Stimulated activated CD8-positive, alpha-beta memory T cell treated with anti-CD3 and anti-CD28 coated beads, Interleukin-7, amount 100 ng/mL, for 24 hours (primary cell): ENCODE data around the gene UTS2B.
"Not testable (repeated sequence)": the region's sequence is repeated elsewhere in the genome, so short reads cannot be mapped to it uniquely, and the experiment has no call there.

Source experiments
- DNase-seq: peaks from one replicate; pipeline ENCODE4 v3.0.0-alpha.2; 2020; ENCODE audit warnings: low read depth

UTS2B gene

GRCh38 chr3:191280111-191280510 is 50.2 kb downstream of the UTS2B start:
- DNase-seq = no peak

GRCh38 chr3:191275751-191276150 is 54.6 kb downstream of the UTS2B start:
- no peak for DNase-seq

- DNase-seq = not testable (repeated sequence)
These were observed 55.1 kb downstream of the UTS2B start for GRCh38 chr3:191275244-191275643.

- no peak for DNase-seq
These were observed 60.8 kb downstream of the UTS2B start for GRCh38 chr3:191269289-191270085.

- no peak for DNase-seq
These were observed 61.6 kb downstream of the UTS2B start for GRCh38 chr3:191268737-191269136.

- DNase-seq = no peak
These were observed 66.5 kb downstream of the UTS2B start for GRCh38 chr3:191263850-191264249.

- DNase-seq = no peak
These were observed 67.0 kb downstream of the UTS2B start for GRCh38 chr3:191263365-191263764.

GRCh38 chr3:191262650-191263049 is 67.7 kb downstream of the UTS2B start:
- DNase-seq = no peak

GRCh38 chr3:191261304-191261638 is 69.1 kb downstream of the UTS2B start:
- no peak for DNase-seq

GRCh38 chr3:191260431-191261303 is 69.7 kb downstream of the UTS2B start:
- no peak for DNase-seq

GRCh38 chr3:191259486-191259885 is 70.8 kb downstream of the UTS2B start:
- DNase-seq = no peak

- DNase-seq = no peak
These were observed 73.0 kb downstream of the UTS2B start for GRCh38 chr3:191257286-191257685.

GRCh38 chr3:191256405-191256804 is 73.9 kb downstream of the UTS2B start:
- DNase-seq = no peak

GRCh38 chr3:191255156-191255555 is 75.2 kb downstream of the UTS2B start:
- no peak for DNase-seq

GRCh38 chr3:191254098-191254873 is 76.0 kb downstream of the UTS2B start:
- DNase-seq = no peak

- DNase-seq = no peak
These were observed 77.1 kb downstream of the UTS2B start for GRCh38 chr3:191253089-191253799.

GRCh38 chr3:191246630-191247029 is 83.7 kb downstream of the UTS2B start:
- DNase-seq = no peak

GRCh38 chr3:191246034-191246433 is 84.3 kb downstream of the UTS2B start:
- DNase-seq = not testable (repeated sequence)

GRCh38 chr3:191244242-191244867 is 86.0 kb downstream of the UTS2B start:
- no peak for DNase-seq

GRCh38 chr3:191240486-191240885 is 89.8 kb downstream of the UTS2B start:
- no peak for DNase-seq

GRCh38 chr3:191239407-191240031 is 90.8 kb downstream of the UTS2B start:
- no peak for DNase-seq
